Measurements from ENCODE around the gene PELI2.

The PELI2 gene

DNA sequence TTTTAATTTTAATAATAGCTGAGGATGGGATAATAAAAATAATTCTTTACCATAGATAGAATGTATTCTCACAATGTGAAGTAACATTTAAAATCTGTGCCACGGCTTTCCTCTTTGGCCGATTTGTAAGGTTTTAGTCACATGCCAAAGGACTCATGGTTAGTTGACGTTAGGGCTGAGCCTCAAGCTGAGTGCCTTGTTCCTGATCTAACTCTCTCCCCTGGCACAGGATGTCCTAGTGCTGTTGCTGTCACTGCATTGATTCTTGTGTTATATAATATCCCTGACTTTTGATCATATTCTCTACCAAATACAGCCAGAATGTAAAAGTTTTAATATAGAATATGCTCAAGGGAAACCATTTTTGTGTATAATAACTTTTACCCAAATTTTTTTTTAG is 144.3 kb downstream of the PELI2 start:
- DNase-seq, result no peak

DNA sequence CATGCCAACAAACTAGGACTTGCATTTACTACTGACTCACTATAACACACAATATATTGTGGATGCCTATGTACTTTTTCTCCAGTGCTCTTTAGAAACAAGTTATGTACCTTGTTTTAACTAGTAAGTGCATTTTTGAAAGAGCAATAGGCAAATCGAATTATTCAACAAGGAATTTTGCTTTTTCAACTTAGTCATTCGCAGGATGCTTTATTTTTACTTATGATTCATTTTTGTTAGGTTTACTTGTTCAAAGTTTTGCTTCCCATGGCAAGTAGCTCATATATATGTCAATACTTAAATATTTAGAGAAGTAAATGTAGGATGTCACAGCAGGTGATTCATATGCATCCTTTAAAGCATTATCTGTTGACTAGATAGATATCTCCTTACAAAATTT is 149.8 kb downstream of the PELI2 start:
- DNase-seq, result no peak

DNA sequence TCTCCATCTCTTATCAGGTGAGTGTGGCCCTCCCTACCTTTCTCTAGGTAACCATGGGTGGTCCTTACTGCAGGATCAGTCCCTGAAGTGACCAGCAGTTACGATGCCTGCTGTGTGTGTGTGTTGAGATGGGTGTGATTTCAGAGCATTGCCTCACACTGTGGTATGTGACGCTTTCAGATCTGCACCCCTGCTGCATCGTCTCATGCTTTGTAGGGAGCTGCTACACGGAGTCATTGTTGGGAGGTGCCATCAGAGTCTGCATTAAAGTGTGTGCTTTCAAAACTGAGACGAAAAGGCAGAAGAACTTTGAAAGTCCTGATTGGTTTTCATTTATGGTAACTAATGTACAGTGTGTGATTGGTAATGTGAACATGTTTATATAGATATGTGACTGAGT is 150.5 kb downstream of the PELI2 start:
- no peak for DNase-seq

DNA sequence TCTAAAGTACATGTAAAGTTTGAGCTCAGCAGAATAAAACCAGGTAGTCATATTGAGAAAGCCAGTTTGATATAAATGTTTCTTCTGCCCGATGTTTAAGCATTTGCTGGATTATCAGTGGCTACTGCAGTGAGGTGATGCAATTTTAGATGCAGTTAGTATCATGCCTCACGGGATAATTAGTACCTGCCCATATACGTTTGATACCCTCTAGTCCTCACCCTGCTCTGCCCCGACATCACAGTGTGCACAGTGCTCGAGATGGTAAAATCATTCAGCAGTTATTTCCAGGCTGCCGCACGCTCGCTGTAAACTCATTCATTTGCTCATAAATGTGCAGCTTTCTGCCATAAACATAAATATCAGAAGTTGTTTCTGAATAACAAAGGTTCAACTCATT is 152.7 kb downstream of the PELI2 start:
- no peak for DNase-seq

DNA sequence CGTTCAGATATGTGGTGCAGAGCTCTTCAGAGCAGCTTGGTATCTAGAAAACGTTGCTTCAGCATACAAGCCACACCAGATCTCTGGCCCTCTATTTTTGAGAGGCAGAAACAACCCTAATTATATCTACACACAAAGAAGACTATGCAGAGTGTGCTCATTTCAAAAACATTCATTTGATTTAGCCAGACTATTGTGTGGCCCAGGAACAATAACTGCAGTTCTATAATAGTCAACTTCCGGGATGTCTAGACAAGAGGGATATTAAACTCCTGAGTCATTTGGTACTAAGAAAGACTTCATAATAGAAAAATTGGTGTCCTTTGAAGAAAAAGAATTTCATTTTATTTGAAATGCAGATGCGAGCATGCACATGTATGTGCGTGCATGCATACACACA is 153.8 kb downstream of the PELI2 start:
- no peak for DNase-seq

DNA sequence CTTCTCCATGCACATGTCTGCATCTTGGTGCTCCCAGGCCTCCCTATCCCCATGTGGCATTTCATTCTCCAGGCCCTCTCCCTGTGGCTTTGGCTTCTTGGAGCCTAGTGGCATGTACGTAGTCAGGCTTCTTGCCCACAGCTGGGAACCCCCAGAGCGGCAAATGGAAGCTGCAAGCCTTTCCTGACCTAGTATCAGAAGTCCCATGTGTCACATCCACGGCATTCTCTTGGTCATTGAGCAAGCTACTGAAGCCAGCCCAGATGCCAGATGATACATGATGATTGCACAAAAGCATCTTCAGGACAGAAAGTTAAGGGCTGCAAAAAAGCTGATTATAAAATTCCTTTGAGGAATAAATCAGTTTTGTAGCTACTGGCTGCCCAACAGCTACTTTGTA is 154.9 kb downstream of the PELI2 start:
- no peak for DNase-seq

DNA sequence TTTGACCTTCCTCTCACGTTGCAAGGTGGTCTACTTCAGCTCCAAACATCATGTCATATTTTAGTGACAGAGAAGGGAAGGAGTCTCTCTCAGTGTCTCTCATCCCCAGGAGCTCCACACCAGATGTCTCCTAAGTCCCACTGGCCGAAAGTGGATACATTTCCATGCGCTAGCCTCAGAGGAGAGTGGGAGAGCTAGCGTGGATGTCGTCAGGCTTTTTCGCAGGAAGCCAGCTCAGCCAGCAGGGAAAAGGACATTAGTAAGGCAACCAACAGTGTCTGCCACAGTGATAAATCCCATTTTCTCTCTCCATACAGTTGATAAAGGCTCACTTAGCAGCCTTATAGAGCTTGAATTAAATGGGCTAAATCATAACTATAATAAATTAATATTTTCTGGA is 155.7 kb downstream of the PELI2 start:
- DNase-seq, result no peak

DNA sequence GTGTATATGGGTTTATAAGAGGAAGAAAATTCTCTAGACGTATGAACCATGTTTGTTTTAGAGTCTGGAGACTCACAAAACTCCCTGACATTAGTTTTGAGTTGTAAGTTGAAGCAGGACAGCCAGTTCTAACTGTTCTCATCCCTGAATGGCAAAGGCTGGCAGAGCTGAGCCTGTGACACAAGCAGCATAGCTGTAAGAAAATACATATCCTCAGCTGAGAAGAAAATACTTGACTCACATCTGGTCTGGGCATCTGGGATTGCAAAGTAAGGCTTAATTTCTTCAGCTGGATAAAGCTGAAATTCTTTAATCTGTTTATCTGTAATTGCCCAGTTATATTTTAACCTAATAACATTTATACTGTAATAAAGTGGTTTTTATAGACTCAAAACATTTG is 156.3 kb downstream of the PELI2 start:
- DNase-seq, result no peak

DNA sequence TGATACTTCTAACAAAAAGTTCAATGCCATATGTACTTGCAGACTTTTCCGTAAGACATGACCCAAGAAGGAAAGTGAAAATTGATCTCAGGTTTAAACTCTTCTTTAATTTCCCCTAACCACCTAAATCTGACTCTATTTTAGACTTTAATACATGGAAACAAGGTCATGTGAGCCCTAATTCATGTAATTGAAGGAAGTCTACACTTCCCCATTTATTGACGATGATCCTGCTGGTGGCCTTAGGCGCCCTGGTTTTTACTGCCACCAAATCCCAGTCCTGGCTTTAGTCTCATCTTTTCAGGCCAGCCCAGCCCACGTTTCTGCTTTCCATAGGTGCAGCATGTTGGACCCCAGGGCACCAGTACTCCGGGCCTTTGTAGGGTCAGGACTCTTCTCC is 157.9 kb downstream of the PELI2 start:
- no peak for DNase-seq

DNA sequence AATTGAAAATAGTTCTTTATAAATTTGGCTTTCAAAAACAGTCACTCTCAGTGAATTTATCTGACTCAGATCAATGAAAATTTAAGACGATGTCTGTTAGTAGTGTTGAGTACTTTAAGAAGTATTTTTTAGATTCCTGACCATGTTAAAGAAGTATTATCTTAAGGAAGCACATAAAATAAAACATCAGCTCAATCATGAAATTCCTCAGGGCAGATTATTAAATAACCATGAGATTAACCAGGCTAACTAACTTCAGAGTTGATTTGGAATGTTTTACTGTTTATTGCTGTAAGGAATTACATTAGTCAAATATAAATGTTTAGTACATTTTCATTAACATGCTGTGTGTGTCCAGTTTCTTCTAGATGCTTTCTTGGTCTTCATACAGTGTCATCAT is 160.2 kb downstream of the PELI2 start:
- DNase-seq, result no peak

DNA sequence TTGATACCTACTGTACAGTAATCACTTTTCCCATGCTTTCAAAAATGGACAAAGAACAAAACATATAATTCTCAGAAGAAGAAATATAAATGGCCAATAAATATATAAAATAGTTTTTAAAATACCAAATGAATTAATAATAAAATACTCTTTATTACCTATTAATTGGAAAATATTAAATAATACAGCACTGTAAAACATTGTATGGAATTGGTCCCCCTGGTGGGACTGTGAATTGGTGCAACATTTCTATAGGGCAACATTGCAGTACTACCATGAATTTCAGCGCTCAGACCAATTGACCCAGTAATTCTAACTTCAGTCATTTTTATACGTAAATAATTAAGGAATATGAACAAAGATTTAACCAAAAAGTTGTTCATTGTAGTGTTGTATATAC is 162.6 kb downstream of the PELI2 start:
- no peak for DNase-seq

DNA sequence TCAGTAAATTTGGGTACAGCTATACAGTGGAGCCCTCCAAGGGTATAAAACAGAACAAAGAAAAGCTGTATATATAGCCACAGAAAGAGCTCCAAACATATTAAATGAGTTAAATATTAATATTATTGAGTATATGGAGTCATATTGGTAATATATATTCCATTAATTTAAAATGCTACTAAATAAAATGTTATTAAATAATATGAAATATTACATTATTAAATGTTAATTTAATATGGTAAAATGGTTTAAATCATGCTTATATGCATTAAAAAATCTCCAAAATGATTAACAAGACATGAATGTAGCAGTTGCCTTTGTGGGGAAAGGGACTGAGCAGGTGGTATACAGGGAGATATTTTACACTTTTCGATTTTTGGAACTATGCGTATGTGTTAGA is 164.0 kb downstream of the PELI2 start:
- no peak for DNase-seq

DNA sequence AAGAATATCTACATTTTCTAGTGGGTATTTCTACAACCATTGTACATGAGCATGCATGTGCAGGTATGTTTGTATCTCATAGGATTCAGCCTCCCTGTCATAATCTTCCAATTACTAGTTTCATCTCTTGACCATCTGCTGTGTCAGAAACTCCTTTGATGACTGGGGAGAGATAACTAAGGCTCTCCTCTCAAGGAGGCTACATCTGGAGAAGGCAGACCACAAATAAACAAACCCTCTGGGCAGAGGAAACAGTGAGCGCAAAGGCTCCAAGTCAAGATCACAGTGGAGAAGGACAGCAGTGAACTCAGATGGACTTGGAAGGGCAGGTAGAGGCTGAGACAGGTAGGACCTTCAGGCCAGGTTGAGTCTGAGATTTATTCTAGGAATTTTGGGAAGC is 166.4 kb downstream of the PELI2 start:
- DNase-seq, result no peak

DNA sequence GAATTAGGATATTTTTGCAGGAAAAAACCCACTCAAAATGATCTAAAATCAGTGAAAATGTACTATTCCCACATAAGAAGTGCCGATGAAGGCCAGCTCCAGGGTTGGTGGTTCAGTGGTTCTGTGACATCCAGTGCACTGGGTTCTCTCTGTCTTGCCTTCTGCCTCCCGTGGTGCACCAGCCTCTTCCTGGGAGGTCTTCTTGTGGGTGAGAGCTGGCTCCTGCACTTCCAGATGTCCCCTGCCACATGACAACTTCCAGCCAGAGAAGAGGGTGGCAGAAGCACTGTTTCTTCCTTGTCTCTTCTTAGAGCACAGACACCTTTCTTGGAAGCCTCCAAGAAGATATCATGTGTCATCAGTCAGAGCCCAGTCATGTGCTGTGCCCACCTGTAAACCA is 170.9 kb downstream of the PELI2 start:
- DNase-seq, result no peak

DNA sequence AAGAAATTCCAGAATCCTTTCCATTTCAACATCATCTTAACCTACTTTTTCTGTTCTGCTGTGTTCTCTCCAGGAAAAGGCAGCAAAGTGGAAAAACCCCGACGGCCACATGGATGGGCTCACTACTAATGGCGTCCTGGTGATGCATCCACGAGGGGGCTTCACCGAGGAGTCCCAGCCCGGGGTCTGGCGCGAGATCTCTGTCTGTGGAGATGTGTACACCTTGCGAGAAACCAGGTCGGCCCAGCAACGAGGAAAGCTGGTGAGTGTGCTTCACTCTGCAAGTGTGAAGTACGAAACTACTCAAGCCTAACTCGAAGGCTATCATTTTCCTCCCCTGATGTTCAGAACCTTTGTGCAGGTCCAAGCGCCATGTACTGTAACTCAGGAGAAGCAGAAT is 172.0 kb downstream of the PELI2 start:
- no peak for DNase-seq

DNA sequence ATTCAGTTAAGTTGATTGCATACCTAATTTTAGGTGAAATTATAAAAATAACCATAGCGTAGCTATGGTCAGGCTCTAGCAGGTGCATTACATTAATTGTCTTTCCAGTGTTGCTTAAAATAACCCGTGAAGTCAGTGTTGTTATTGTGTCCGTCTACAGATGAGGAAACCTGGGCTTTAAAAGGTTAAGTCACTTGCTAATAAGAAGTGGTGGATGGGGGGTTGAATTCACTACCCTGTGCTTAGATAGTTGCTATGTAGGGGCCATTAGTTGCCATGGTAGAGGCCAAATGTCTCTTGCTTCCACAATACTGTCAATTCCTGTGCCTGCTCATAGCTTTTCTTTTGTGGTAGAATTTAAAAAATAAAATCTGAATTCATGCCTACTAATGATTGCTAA is 174.8 kb downstream of the PELI2 start:
- DNase-seq, result no peak

DNA sequence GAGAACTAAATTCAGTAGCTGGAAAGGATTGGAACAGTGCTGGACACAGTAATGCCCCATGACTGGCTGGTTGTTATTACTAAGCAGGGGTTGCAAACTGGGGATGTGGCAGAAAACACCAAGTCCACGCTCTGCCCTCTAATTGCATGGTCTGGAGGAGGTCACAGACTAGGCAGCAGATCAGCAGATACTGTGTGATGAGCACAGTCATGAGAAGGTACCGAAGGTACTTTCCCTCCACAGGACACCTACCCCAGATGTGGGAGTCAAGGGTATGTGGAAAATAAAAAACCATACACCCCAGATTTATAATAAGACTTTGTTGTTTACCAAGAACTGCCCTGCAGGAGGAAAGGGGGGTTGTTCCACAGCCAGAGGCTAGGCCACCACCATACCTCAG is 175.3 kb downstream of the PELI2 start:
- DNase-seq, result no peak

DNA sequence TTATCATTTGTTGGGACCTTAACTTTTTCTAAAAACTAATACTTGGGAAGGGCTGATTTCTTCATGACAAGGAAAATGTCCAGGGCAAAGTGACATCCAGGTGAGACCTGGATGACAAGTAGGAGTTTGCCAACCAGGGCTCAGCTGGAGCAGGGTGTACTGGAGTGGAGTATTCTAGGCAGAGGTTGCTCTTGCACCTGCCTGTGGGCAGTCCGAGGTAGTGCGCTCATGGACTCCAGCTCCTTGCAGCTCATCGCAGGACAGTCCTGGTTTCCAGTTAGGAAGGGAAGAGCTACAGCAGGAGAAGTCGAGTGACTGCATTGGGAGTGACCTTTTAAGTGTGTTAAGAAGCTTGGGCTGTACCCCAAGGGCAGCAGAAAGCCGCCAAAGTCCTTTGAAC is 175.9 kb downstream of the PELI2 start:
- DNase-seq, result no peak

DNA sequence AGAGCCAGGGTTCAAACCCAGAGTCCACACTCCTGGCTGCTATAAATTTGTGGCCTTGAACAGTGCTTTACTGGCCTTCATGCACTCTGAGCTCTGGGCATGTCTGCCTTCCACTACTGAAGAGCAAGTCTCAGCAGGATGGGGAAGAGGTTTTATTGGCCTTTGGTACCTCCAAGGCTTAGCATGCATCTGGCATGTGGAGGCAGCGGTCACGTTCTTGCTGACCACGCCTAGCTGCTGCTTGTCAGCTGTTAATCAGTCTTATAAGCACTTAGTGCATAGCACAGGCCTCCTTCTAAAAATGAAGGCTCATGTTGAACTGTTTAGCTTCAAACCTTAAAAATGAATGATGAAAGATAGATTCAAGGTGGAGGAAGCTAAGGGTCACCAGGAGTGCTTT is 177.5 kb downstream of the PELI2 start:
- DNase-seq, result no peak

DNA sequence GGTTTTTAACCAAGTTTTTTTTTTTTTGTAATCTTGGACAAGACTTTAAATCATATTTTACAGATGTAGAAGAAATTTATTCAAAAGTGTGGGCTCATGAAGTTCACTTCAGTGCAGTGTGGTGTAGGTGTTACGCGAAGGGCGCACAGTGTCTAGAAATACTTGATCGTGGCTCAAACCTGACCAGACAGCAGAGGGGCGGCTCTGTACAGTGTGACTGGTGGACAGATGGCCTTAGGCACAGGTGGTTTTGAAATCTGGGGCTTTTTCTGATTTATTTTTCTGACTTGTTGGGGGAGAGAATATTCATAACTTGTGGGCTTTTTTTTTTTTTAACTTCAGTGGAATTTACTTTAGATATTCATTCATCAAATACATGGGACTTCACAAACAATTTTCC is 179.2 kb downstream of the PELI2 start:
- DNase-seq, result no peak

DNA sequence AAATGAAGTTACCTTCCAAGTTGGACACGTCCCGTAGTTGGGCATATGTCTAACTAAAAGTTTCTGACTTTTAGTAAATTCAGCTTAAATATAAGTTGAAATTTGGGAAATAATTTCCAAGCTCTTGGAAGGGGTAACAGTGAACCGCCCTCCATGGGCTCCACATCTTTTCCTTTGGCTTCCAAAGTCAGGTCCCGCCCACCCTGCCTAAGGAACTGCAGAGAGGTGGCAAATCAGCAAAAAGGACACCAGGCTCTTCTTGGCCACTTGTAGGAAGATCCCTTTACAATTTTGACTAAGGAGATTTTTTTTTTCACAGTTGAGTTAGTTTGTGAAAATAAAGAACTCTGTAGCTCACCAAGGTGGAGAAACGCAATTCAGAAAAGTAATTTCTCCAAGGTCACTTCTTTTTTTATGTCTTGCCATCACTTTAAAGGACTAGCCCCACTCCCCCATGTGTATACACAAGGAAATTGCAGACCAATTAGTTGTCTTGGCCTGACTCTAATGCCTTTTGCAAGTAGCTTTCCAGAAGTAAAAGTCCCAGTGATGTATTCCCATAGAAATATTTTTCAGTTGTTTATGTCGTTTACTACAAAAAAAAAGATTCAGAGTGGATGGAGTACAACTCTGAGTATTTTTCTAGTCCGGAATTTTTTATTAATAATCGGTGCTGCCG is 181.2 kb downstream of the PELI2 start:
- DNase-seq, result no peak

DNA sequence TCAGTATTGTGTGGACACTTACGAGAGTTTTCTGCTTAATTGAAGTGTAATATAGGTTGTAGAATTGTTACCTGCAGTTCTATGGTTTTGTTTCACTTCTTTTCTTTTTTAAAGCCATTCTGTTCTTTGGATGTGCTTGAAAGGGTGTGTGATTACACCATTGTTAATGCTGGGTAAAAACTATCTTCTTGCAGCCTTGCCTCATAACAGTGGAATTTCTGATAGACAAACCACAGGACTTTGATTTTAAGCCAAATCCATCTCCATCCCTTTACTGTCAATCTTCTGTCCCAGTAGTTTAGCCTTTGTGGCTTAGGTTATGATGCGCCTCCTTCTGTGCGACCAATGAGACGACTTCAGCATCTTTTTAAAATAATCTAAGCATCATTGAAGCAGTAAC is 182.3 kb downstream of the PELI2 start:
- DNase-seq, result no peak

DNA sequence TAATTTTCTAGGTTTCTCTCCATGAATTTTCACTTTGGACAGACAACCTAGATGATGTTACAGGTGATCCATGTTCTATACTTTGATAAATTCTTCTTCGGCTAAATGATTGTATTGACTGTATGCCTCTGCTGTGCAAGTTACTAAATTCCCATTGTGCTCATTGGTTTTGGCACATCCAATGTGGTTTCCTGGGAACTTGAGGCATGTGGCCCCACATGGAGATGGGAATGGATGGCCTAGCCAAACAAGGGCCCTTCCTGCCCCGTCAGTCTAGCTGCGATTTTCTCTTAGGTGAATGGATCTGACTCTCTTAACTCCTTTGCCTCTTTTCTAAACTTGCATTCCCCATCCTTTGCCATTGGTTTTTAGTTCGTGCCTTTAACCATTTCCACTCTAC is 186.2 kb downstream of the PELI2 start:
- DNase-seq, result no peak

DNA sequence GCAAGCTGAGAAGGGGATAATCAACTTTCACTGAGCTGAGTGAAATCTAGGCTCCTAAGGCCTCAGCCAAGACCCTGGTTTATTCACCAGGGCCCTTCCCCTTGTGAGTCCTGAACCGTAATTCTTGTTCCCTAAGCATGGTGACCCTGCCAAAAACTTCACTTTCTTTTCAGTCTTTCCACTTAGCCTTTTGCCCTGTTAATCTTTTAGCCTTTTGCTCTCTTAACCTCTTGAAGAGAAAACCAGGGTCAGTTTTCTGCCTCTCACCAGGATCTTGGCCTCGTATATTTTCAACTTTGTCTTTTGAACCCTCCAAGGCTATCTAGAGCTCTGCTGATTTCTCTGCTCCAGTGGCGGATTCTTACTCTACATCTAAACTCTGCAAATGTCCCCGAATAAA is 191.0 kb downstream of the PELI2 start:
- no peak for DNase-seq

DNA sequence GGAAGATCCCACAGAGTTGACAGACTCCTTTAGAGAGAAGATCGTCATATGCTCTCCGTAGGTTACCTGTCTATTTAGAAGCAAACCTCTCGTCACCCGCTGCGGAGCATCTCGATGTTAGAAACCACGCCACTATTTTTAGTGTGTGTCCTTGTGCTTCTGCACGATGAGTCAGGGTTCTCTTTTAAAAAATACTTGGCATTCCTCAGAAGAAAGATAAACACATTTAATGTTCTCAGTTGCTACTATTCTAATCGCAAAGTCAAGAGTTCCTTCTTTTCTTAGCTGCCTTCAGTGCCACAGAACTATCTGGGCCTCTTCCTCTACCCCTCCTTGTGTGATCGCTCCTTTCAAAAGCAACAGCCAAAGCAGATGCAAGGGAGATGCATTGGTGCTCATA is 192.4 kb downstream of the PELI2 start:
- DNase-seq, result no peak

DNA sequence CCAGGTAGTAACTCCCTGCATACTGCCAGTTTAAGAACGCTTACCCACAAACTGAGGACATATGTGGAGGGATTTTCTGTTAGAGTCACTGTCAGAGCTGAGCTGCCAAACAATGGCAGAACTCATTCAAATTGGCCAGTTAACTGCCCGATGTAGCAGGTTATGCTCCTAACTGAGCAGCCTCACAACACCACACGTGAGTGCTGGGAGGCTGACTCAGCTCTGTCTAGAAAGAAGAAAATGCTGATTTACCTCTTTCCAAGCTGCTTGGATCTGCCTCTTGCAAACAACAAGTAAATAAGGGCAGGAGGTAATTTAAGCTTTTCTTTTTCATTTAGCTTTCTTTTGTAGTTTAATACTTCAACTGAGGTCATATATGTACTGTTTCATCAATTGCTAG is 195.6 kb downstream of the PELI2 start:
- DNase-seq, result no peak

Measured in left hindlimb (tissue), 1 donor.